ENCODE data around the gene PLA2G4A. TPM values are rescaled to one million over a fixed set of nuclear protein-coding genes. Genes with fewer than 3 reads are reported as not detected.

Gene PLA2G4A
- polyA plus RNA-seq, 1 experiment: 0.48 TPM

GRCh38 chr1:186887203-186887602 is 58.5 kb downstream of the PLA2G4A start:
- CTCF ChIA-PET: no interaction called here
- POLR2A ChIA-PET: no interaction called here
- no peak for DNase-seq (ENCODE audit: low read depth)
- Histone ChIP-seq H3K27me3 (ENCODE audit: control insufficient read depth, insufficient read depth, low read length) (no peaks in the 10 kb centered on the region), H3K36me3 (ENCODE audit: control insufficient read depth, insufficient read depth, low read length) (no peaks in the 10 kb centered on the region), H3K4me3 (ENCODE audit: low read depth, low read length) (no peak overlapping the region)
- TF ChIP-seq, protein P1, sequence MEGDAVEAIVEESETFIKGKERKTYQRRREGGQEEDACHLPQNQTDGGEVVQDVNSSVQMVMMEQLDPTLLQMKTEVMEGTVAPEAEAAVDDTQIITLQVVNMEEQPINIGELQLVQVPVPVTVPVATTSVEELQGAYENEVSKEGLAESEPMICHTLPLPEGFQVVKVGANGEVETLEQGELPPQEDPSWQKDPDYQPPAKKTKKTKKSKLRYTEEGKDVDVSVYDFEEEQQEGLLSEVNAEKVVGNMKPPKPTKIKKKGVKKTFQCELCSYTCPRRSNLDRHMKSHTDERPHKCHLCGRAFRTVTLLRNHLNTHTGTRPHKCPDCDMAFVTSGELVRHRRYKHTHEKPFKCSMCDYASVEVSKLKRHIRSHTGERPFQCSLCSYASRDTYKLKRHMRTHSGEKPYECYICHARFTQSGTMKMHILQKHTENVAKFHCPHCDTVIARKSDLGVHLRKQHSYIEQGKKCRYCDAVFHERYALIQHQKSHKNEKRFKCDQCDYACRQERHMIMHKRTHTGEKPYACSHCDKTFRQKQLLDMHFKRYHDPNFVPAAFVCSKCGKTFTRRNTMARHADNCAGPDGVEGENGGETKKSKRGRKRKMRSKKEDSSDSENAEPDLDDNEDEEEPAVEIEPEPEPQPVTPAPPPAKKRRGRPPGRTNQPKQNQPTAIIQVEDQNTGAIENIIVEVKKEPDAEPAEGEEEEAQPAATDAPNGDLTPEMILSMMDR (IDR thresholded peaks at IDR 0.05; ENCODE audit: insufficient read depth, low read depth, low read length): no peak

- Histone ChIP-seq H3K4me3 (ENCODE audit: low read depth, low read length) (no peak overlapping the region), H3K36me3 (ENCODE audit: control insufficient read depth, insufficient read depth, low read length) (no peaks in the 10 kb centered on the region), H3K27me3 (ENCODE audit: control insufficient read depth, insufficient read depth, low read length) (no peaks in the 10 kb centered on the region)
- ChIA-PET CTCF (no interaction called here), POLR2A (no interaction called here)
- DNase-seq (ENCODE audit: low read depth): no peak
- TF ChIP-seq, protein P1 (IDR thresholded peaks at IDR 0.05; ENCODE audit: insufficient read depth, low read depth, low read length): no peak
These were observed 59.6 kb downstream of the PLA2G4A start for GRCh38 chr1:186888367-186888766.

DNA sequence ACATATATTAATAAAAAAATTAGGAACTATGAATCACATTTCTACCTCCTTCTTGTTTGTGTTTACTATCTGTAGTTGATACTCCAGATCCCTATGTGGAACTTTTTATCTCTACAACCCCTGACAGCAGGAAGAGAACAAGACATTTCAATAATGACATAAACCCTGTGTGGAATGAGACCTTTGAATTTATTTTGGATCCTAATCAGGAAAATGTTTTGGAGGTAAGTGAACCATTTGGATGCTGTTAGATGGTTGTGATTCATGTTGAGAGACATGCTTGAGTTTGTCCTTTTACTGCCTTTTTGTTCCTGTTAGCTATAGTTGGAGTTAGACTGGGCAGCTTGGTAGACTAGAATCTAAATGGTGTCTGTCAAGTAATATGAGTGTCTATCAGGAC is 64.2 kb downstream of the PLA2G4A start:
- Histone ChIP-seq H3K36me3 (ENCODE audit: control insufficient read depth, insufficient read depth, low read length) (no peaks in the 10 kb centered on the region), H3K4me3 (ENCODE audit: low read depth, low read length) (no peak overlapping the region), H3K27me3 (ENCODE audit: control insufficient read depth, insufficient read depth, low read length) (no peaks in the 10 kb centered on the region)
- no peak for DNase-seq (ENCODE audit: low read depth)
- TF ChIP-seq, protein P1 (IDR thresholded peaks at IDR 0.05; ENCODE audit: insufficient read depth, low read depth, low read length): no peak
- ChIA-PET CTCF (no interaction called here), POLR2A (no interaction called here)

- CTCF ChIA-PET: no interaction called here
These were observed 65.7 kb downstream of the PLA2G4A start for GRCh38 chr1:186894415-186894814.

GRCh38 chr1:186896211-186896610 is 67.5 kb downstream of the PLA2G4A start:
- no peak for DNase-seq (ENCODE audit: low read depth)

More at GRCh38 chr1:186894415-186894814, 65.7 kb downstream of the PLA2G4A start:
- no peak for DNase-seq (ENCODE audit: low read depth)
- Histone ChIP-seq H3K27me3 (ENCODE audit: control insufficient read depth, insufficient read depth, low read length) (no peaks in the 10 kb centered on the region), H3K36me3 (ENCODE audit: control insufficient read depth, insufficient read depth, low read length) (no peaks in the 10 kb centered on the region), H3K4me3 (ENCODE audit: low read depth, low read length) (no peak overlapping the region)
- TF ChIP-seq, protein P1 (IDR thresholded peaks at IDR 0.05; ENCODE audit: insufficient read depth, low read depth, low read length): no peak
- POLR2A ChIA-PET: no interaction called here

More at GRCh38 chr1:186896211-186896610, 67.5 kb downstream of the PLA2G4A start:
- TF ChIP-seq, protein P1 (IDR thresholded peaks at IDR 0.05; ENCODE audit: insufficient read depth, low read depth, low read length): no peak
- H3K36me3 ChIP-seq (ENCODE audit: control insufficient read depth, insufficient read depth, low read length): no peaks in the 10 kb centered on the region
- no peak overlapping the region for H3K4me3 ChIP-seq (ENCODE audit: low read depth, low read length)
- ChIA-PET POLR2A (no interaction called here), CTCF (no interaction called here)
- no peaks in the 10 kb centered on the region for H3K27me3 ChIP-seq (ENCODE audit: control insufficient read depth, insufficient read depth, low read length)
